ENCODE data around the gene NUP210L.
A peak's percentile ranks its signal among the peaks of the same experiment; 100 is the strongest.

NUP210L gene

GRCh38 chr1:154095456-154096060 is 59.3 kb downstream of the NUP210L start (continued):
- TF ChIP-seq, protein P1, sequence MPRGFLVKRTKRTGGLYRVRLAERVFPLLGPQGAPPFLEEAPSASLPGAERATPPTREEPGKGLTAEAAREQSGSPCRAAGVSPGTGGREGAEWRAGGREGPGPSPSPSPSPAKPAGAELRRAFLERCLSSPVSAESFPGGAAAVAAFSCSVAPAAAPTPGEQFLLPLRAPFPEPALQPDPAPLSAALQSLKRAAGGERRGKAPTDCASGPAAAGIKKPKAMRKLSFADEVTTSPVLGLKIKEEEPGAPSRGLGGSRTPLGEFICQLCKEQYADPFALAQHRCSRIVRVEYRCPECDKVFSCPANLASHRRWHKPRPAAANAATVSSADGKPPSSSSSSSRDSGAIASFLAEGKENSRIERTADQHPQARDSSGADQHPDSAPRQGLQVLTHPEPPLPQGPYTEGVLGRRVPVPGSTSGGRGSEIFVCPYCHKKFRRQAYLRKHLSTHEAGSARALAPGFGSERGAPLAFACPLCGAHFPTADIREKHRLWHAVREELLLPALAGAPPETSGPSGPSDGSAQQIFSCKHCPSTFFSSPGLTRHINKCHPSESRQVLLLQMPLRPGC (tag by site-specific recombination; IDR thresholded peaks at IDR 0.05) = no peak
- TF ChIP-seq ZBTB26 (tag by site-specific recombination; optimal IDR thresholded peaks at IDR 0.05) (no peak), ZSCAN23 (tag by site-specific recombination; IDR thresholded peaks at IDR 0.05) (no peak), ZNF121 (tag by site-specific recombination; IDR thresholded peaks at IDR 0.05) (no peak), ZNF174 (tag by site-specific recombination; IDR thresholded peaks at IDR 0.05) (no peak)

DNA sequence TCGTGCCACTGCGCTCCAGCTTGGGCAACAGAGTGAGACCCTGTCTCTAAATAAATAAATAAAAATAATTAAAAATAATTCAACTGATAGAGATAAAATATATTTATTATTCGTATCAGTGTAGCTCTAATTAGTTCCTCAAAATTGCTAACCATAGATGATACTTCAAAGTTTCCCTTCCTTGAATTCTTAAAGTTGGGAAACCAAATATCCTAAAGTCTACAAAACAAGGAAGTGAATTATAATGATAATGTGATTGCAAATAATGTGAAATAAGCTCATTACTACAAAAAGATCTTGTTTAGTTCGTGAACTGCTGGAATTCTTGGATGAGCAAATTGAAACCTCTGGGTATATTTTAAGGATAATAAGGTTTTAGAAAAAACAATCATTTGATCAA is 60.5 kb downstream of the NUP210L start:
- TF ChIP-seq AEBP2 (tag by site-specific recombination; IDR thresholded peaks at IDR 0.05; ENCODE audit: borderline replicate concordance) (no peak), ZNF626 (tag by site-specific recombination; IDR thresholded peaks at IDR 0.05) (no peak)
- ChIA-PET CTCF (no interaction called here), POLR2A (no interaction called here)
- H3K4me1 ChIP-seq (ENCODE audit: control insufficient read depth, insufficient read depth, low read length) = no peaks in the 10 kb centered on the region
- no peak overlapping the region for H3K27ac ChIP-seq (ENCODE audit: extremely low read depth, low read depth, low read length)
- no peaks in the 10 kb centered on the region for H3K9me3 ChIP-seq (ENCODE audit: control insufficient read depth, insufficient read depth, low read depth, low read length)
- H3K36me3 ChIP-seq (ENCODE audit: control insufficient read depth in 2 of 2, insufficient read depth in 1 of 2, low read length in 2 of 2) = no peaks in the 10 kb centered on the region
- no peak overlapping the region for H3K4me3 ChIP-seq (ENCODE audit: low read depth, low read length)

DNA sequence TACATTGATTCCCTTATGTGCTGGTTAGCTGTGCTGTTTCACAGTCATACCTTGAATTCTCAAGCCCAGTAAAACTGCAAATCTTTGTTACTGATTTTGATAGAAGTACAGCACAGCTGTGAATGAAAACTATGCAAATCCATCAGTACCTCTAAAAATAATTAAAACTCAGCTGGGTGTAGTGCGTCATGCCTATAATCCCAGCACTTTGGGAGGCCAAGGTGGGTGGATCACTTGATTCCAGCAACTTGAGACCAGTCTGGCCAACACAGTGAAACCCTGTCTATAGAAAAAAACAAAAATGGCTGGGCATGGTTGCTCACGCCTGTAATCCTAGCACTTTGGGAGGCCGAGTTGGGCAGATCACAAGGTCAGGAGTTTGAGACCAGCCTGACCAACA is 61.2 kb downstream of the NUP210L start:
- Histone ChIP-seq H3K36me3 (ENCODE audit: control insufficient read depth in 2 of 2, insufficient read depth in 1 of 2, low read length in 2 of 2) (no peaks in the 10 kb centered on the region), H3K9me3 (ENCODE audit: control insufficient read depth, insufficient read depth, low read depth, low read length) (no peaks in the 10 kb centered on the region), H3K27ac (ENCODE audit: extremely low read depth, low read depth, low read length) (no peak overlapping the region), H3K4me1 (ENCODE audit: control insufficient read depth, insufficient read depth, low read length) (no peaks in the 10 kb centered on the region), H3K4me3 (ENCODE audit: low read depth, low read length) (no peak overlapping the region)
- CTCF ChIA-PET = interaction anchor here (0.6 to 0.8 kb wide), 2 partner anchors 11 to 98 kb away, joined by 3 to 4 read pairs; no protein-coding TSS in a partner anchor
- TF ChIP-seq ZNF354C (tag by site-specific recombination; IDR thresholded peaks at IDR 0.05; ENCODE audit: borderline replicate concordance, low read depth) (no peak), HOXC10 (CRISPR knock-in tag; IDR thresholded peaks at IDR 0.05) (no peak), SCRT2 (tag by site-specific recombination; IDR thresholded peaks at IDR 0.05) (no peak), GLIS1 (tag by site-specific recombination; IDR thresholded peaks at IDR 0.05) (0 out of 2 replicates have a peak, but pooled peaks have one; percentile 21), ZNF560 (tag by site-specific recombination; IDR thresholded peaks at IDR 0.05; ENCODE audit: borderline replicate concordance) (no peak), ZBTB21 (tag by site-specific recombination; IDR thresholded peaks at IDR 0.05) (no peak)
- POLR2A ChIA-PET = no interaction called here

DNA sequence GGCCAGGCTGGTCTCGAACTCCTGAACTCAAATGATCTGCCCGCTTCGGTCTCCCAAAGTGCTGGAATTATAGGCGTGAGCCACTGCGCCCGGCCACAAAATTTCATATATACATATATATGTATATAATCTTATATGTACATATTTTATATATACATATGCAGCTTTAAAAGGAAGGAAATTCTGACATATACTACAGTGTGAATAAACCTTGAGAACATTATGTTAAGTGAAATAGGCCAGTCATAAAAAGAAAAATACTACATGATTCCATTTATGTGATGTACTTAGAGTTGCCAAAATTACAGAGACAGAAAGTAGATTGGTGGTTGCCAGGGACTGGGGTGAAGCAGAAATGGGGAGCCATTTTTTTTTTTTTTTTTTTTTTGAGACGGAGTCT is 63.2 kb downstream of the NUP210L start:
- TF ChIP-seq ZNF169 (tag by site-specific recombination; IDR thresholded peaks at IDR 0.05) = no peak
- no peak for TF ChIP-seq EGR2 (tag by site-specific recombination; IDR thresholded peaks at IDR 0.05; ENCODE audit: low read depth)
- no peak for TF ChIP-seq ZNF544 (tag by site-specific recombination; IDR thresholded peaks at IDR 0.05)
- no peak for TF ChIP-seq SP2 (tag by site-specific recombination; IDR thresholded peaks at IDR 0.05)
- Histone ChIP-seq H3K4me1 (ENCODE audit: control insufficient read depth, insufficient read depth, low read length) (no peaks in the 10 kb centered on the region), H3K4me3 (ENCODE audit: low read depth, low read length) (no peak overlapping the region), H3K9me3 (ENCODE audit: control insufficient read depth, insufficient read depth, low read depth, low read length) (no peaks in the 10 kb centered on the region), H3K36me3 (ENCODE audit: control insufficient read depth in 2 of 2, insufficient read depth in 1 of 2, low read length in 2 of 2) (no peaks in the 10 kb centered on the region), H3K27ac (ENCODE audit: extremely low read depth, low read depth, low read length) (no peak overlapping the region)
- ChIA-PET POLR2A (no interaction called here), CTCF (interaction anchor here (0.6 to 0.7 kb wide), 2 partner anchors 19 to 1338 kb away, joined by 3 read pairs; no protein-coding TSS in a partner anchor)
